ENCODE results near the gene SKA1. TPM values are rescaled to one million over a fixed set of nuclear protein-coding genes. Genes with fewer than 3 reads are reported as not detected.
"Not testable (repeated sequence)": the region's sequence is repeated elsewhere in the genome, so short reads cannot be mapped to it uniquely, and the experiment has no call there.

The SKA1 gene
- total RNA-seq, 1 donor from 2014 or later, result 0.36 TPM

- ATAC-seq (no peak), DNase-seq (ENCODE audit: low spot score) (no peak)
- intact Hi-C loops (cut with DNase I), result no loop called here
Observed at GRCh38 chr18:50418650-50419049, 43.8 kb downstream of the SKA1 start.

- no peak for DNase-seq (ENCODE audit: low spot score)
- intact Hi-C loops (cut with DNase I), result no loop called here
- ATAC-seq, result no peak
Observed at GRCh38 chr18:50422286-50422898, 47.5 kb downstream of the SKA1 start.

- intact Hi-C loops (cut with DNase I), result no loop called here
- ATAC-seq (no peak), DNase-seq (ENCODE audit: low spot score) (no peak)
Observed at GRCh38 chr18:50424877-50425690, 50.2 kb downstream of the SKA1 start.

GRCh38 chr18:50427896-50428295 lies 53.0 kb downstream of the SKA1 start:
- intact Hi-C loops (cut with DNase I), result no loop called here
- ATAC-seq (no peak), DNase-seq (ENCODE audit: low spot score) (no peak)

- ATAC-seq, result no peak
- intact Hi-C loops (cut with DNase I), result no loop called here
- DNase-seq (ENCODE audit: low spot score), result no peak
Observed at GRCh38 chr18:50428531-50429206, 53.8 kb downstream of the SKA1 start.

GRCh38 chr18:50429207-50429948 lies 54.5 kb downstream of the SKA1 start:
- DNase-seq (ENCODE audit: low spot score) (no peak), ATAC-seq (no peak)
- intact Hi-C loops (cut with DNase I), result no loop called here

GRCh38 chr18:50432915-50433314 lies 58.1 kb downstream of the SKA1 start:
- DNase-seq (ENCODE audit: low spot score), result no peak
- ATAC-seq, result no peak
- intact Hi-C loops (cut with DNase I), result no loop called here

GRCh38 chr18:50436742-50437141 lies 61.9 kb downstream of the SKA1 start:
- intact Hi-C loops (cut with DNase I); ATAC-seq: not testable (repeated sequence)

GRCh38 chr18:50439460-50440015 lies 64.7 kb downstream of the SKA1 start:
- intact Hi-C loops (cut with DNase I), result no loop called here

More at GRCh38 chr18:50436742-50437141, 61.9 kb downstream of the SKA1 start:
- not testable (repeated sequence) for DNase-seq (ENCODE audit: low spot score)

GRCh38 chr18:50441016-50441415 lies 66.2 kb downstream of the SKA1 start:
- no peak for DNase-seq (ENCODE audit: low spot score)
- intact Hi-C loops (cut with DNase I), result no loop called here
- no peak for ATAC-seq

More at GRCh38 chr18:50439460-50440015, 64.7 kb downstream of the SKA1 start:
- DNase-seq (ENCODE audit: low spot score) (no peak), ATAC-seq (no peak)

- intact Hi-C loops (cut with DNase I), result no loop called here
- ATAC-seq (no peak), DNase-seq (ENCODE audit: low spot score) (no peak)
Observed at GRCh38 chr18:50441501-50441900, 66.7 kb downstream of the SKA1 start.

Other genes with a start within 250 kb of the SKA1 start
- gene MYO5B, start 179.9 kb upstream of the SKA1 start, total RNA-seq, result 9.9 TPM
- gene CFAP53, start 108.6 kb upstream of the SKA1 start, total RNA-seq, result 0.98 TPM
- gene MBD1, start 93.5 kb upstream of the SKA1 start, total RNA-seq, result 63.9 TPM
- 72.2 TPM for gene CXXC1, start 87.4 kb upstream of the SKA1 start, total RNA-seq
- 0.89 TPM for gene MAPK4, start 185.0 kb downstream of the SKA1 start, total RNA-seq